KMS-11 (cell line): Measurements from ENCODE around the gene VPS54.

Experiments used
- H2AFZ ChIP-seq: fragments of 200-600 bp; sonication (generic); 2 replicates; pipeline ENCODE4 v1.6.1; 2016; ENCODE audit warnings: antibody characterized with exemption, mixed run types, low read depth
- H3K27ac ChIP-seq: fragments of 200-600 bp; sonication (generic); 2 replicates; pipeline ENCODE4 v1.6.1; 2016; ENCODE audit warnings: mild to moderate bottlenecking, mixed run types
- H3K27me3 ChIP-seq: fragments of 200-600 bp; sonication (generic); 2 replicates; pipeline ENCODE4 v1.6.1; 2017; ENCODE audit warnings: mild to moderate bottlenecking, low read depth, mixed run types, moderate library complexity; ENCODE audit not compliant: insufficient read depth
- H3K36me3 ChIP-seq: fragments of 200-600 bp; sonication (generic); 2 replicates; pipeline ENCODE4 v1.6.1; 2017; ENCODE audit warnings: mild to moderate bottlenecking, mixed run types; ENCODE audit not compliant: insufficient read depth
- H3K4me1 ChIP-seq: fragments of 200-600 bp; sonication (generic); 2 replicates; pipeline ENCODE4 v1.6.1; 2016; ENCODE audit warnings: mild to moderate bottlenecking, low read depth, mixed run types; ENCODE audit not compliant: poor library complexity, severe bottlenecking
- H3K4me2 ChIP-seq: fragments of 200-600 bp; sonication (generic); 2 replicates; pipeline ENCODE4 v1.7.0; 2016; ENCODE audit warnings: mild to moderate bottlenecking, mixed run types
- H3K4me3 ChIP-seq: fragments of 200-600 bp; sonication (generic); IDR thresholded peaks from 2 replicates; pipeline ENCODE4 v1.6.1; 2017; ENCODE audit warnings: low read depth, low read length, mixed read lengths; ENCODE audit not compliant: insufficient read depth
- H3K79me2 ChIP-seq: fragments of 200-600 bp; sonication (generic); 2 replicates; pipeline ENCODE4 v1.6.1; 2016; ENCODE audit warnings: low read depth, mixed run types; ENCODE audit not compliant: insufficient read depth
- H3K9ac ChIP-seq: fragments of 200-600 bp; sonication (generic); 2 replicates; pipeline ENCODE4 v1.6.1; 2016; ENCODE audit warnings: mild to moderate bottlenecking, mixed run types
- H4K20me1 ChIP-seq: fragments of 200-600 bp; sonication (generic); 2 replicates; pipeline ENCODE4 v1.6.1; 2016; ENCODE audit warnings: mild to moderate bottlenecking, mixed run types; ENCODE audit not compliant: insufficient read depth
- TF ChIP-seq, protein P1 (sequence below): fragments of 200-600 bp; sonication (generic); conservative IDR thresholded peaks from 2 replicates; pipeline ENCODE4 v1.6.1; 2017; ENCODE audit warnings: low read depth, mild to moderate bottlenecking, antibody characterized with exemption, low read length, moderate library complexity, mixed read lengths

VPS54 gene

DNA sequence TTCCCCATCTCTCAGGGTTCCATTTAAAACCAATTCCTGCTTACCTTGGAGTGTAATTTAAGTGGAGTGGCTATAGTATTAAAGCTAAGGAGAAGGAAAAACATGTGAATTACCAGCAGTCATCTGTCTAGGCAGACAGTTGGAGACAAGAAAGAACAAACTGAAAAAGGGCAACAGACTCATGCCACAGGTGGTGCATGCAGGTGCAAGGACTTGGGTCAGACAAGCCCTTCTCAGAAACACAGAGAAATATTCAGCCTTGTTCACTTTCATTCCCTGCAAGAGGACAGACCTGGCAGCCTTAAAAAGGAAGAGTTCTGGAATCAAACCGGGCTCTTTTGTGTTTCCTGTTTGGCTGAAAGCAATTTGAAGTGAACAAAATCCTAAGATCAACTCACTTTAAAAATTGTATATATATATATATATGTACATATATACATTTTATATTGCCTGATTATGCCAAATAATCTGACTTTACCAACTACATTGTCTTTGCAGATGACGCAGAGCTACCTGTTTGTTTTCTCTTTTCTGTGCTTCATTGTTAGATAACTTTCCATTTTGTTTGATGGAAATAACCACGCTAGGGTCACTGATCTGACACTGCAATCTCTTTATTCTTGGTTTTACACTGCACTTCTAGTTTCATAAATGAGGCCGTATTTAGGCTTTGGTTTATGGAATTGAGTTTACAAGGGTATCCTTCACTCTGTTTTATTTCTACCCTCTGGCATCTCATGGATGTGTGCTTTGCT lies 35.1 kb upstream of the VPS54 start:
- H3K4me2 ChIP-seq = peak overlapping the region; percentile 86
- no peak overlapping the region for H3K4me3 ChIP-seq
- TF ChIP-seq, protein P1, sequence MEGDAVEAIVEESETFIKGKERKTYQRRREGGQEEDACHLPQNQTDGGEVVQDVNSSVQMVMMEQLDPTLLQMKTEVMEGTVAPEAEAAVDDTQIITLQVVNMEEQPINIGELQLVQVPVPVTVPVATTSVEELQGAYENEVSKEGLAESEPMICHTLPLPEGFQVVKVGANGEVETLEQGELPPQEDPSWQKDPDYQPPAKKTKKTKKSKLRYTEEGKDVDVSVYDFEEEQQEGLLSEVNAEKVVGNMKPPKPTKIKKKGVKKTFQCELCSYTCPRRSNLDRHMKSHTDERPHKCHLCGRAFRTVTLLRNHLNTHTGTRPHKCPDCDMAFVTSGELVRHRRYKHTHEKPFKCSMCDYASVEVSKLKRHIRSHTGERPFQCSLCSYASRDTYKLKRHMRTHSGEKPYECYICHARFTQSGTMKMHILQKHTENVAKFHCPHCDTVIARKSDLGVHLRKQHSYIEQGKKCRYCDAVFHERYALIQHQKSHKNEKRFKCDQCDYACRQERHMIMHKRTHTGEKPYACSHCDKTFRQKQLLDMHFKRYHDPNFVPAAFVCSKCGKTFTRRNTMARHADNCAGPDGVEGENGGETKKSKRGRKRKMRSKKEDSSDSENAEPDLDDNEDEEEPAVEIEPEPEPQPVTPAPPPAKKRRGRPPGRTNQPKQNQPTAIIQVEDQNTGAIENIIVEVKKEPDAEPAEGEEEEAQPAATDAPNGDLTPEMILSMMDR = no peak
- no peak overlapping the region for H2AFZ ChIP-seq
- peak overlapping the region; percentile 1; the same call in 1 of the 2 replicates for H3K9ac ChIP-seq
- no peaks in the 10 kb centered on the region for H4K20me1 ChIP-seq
- peaks cover 69% of the 10 kb centered on the region for H3K4me1 ChIP-seq
- peak overlapping the region; percentile 18 for H3K27ac ChIP-seq
- H3K36me3 ChIP-seq = no peaks in the 10 kb centered on the region
- no peaks in the 10 kb centered on the region for H3K27me3 ChIP-seq
- H3K79me2 ChIP-seq = no peaks in the 10 kb centered on the region

DNA sequence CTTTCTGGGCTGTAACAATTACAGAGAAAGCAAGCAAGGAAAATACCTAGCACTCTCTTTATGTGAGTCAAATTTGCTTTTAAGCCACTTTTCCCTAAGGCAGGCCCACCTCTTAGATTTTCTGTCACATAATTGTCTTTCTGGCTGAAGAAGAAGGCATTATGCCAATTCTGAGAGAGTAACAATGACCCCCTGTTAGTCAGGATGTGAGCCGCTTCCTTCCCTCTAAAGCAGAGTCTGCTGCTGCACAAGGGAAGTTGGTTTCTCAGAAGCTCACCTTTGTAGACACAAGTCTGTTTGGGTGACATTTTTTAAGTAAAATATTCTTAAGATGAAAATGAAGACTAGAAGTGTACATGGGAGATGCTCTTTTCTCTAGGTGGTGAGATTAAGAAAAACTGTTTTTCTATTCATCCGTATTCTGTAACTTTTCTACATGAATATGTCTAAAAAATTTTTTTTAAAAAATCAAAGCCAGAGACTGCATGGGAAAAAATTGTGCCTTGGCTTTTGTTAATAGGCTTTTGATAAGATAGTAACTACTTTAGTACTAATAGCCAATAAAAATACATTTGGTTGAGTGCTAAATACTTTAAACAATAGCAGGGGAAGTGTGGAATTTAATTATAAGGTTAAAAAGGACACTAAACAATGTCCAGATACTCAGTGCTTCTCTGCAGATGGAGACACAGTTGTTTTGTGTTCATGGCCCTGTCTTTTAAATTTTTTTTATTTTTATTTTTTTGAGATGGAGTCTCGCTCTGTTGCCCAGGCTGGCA lies 33.4 kb upstream of the VPS54 start:
- Histone ChIP-seq H3K4me3 (no peak overlapping the region), H3K36me3 (no peaks in the 10 kb centered on the region), H2AFZ (no peak overlapping the region), H3K79me2 (no peaks in the 10 kb centered on the region), H3K27me3 (no peaks in the 10 kb centered on the region), H4K20me1 (no peaks in the 10 kb centered on the region), H3K9ac (no peak overlapping the region), H3K4me2 (peak overlapping the region; percentile 17), H3K27ac (no peak overlapping the region), H3K4me1 (peaks cover 84% of the 10 kb centered on the region)
- TF ChIP-seq, protein P1 = no peak

DNA sequence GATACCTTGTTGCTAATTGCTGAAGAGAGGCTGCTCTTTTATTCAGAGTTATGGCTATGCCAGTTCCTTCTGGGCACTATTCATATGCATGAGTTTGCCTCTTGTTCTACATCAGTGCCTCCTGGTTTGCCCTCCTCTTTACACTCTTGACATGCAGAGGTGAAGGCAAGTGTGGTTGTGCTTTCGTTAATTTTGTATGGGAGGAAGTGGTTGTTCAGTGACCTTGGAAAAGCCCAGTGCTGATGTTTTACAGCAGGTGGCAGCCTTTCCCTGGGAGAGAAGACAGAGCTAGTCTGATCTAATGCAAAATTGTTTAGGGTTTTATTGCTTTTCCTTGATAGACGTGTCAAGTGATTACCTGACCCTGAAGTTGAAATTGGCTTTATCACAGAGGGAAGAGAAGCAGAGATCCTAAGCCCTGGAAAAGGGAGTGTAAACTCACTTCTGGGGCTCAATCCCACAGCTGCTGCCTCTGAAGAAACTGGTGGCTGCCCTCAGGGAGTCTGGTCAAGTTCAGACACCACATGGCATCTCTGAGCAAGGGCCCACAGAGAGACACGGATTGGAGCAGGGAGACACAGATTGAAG lies 30.5 kb upstream of the VPS54 start:
- H3K4me3 ChIP-seq = no peak overlapping the region
- peak overlapping the region; percentile 7; the same call in 1 of the 2 replicates for H3K9ac ChIP-seq
- H3K4me1 ChIP-seq = peaks cover 99% of the 10 kb centered on the region
- H3K27ac ChIP-seq = peak overlapping the region; percentile 24; the same call in 1 of the 2 replicates
- no peaks in the 10 kb centered on the region for H3K36me3 ChIP-seq
- H3K4me2 ChIP-seq = peak overlapping the region; percentile 55
- no peaks in the 10 kb centered on the region for H4K20me1 ChIP-seq
- TF ChIP-seq, protein P1 = peak; percentile 90
- H3K27me3 ChIP-seq = no peaks in the 10 kb centered on the region
- H3K79me2 ChIP-seq = no peaks in the 10 kb centered on the region
- H2AFZ ChIP-seq = peak overlapping the region; percentile 70

DNA sequence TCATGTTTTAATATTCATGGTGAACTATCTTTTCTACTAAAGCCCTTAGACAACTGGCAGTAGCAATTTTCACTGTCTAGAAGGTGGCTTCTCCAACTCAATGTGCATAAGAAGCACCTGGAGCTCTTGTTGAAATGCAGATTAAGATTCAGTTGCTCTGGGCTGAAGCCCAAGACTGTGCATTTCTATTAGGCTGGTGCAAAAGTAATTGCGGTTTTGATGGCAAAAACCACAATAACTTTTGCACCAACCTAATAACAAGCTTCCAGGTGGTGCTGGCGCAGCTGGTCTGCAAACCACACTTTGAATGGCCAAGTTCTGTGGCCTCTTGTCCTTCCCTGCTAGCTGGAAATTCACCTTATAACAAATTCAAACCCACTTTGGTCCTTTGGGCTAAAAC lies 26.7 kb upstream of the VPS54 start:
- Histone ChIP-seq H3K4me3 (no peak overlapping the region), H3K36me3 (no peaks in the 10 kb centered on the region), H3K27ac (peak overlapping the region; percentile 68), H3K27me3 (no peaks in the 10 kb centered on the region), H3K79me2 (no peaks in the 10 kb centered on the region), H3K4me2 (peak overlapping the region; percentile 83), H3K4me1 (peaks cover 84% of the 10 kb centered on the region), H3K9ac (peak overlapping the region; percentile 4; the same call in 1 of the 2 replicates), H4K20me1 (no peaks in the 10 kb centered on the region), H2AFZ (0 out of 2 replicates have a peak overlapping the region, but pooled peaks have one; percentile 2)
- TF ChIP-seq, protein P1 = no peak
